Left ventricle myocardium superior (tissue), 1 donor: Measurements from ENCODE around the gene PTH2R. TPM values are rescaled to one million over a fixed set of nuclear protein-coding genes. Genes with fewer than 3 reads are reported as not detected.
"Not testable (repeated sequence)": the region's sequence is repeated elsewhere in the genome, so short reads cannot be mapped to it uniquely, and the experiment has no call there.

Experiments used
- ATAC-seq: fragments of 200-7000 bp; cut with Tn5 transposase; one replicate; pipeline ENCODE4 v1.9.1; 2020; ENCODE audit warnings: mild to moderate bottlenecking, moderate library complexity
- DNase-seq: peaks from one replicate; pipeline ENCODE4 v3.0.0-alpha.2; 2020
- intact Hi-C: fragments of 100-400 bp; cut with micrococcal nuclease; formaldehyde crosslinking; loops from one replicate; pipeline ENCODE4 v1.11.0; 2022
- total RNA-seq: library from RNA; stranded (reverse); fragmentation: NEBNext Ultra II Directional; extraction: Animal tissue kit (Norgen Biotek cat#: 25700); gene quantifications from one replicate; pipeline ENCODE4 v1.2.1, GENCODE V29; 2021
- donor health status: DM: no; HTN: yes; CAD: no; lungs with severe emphysema.

Gene PTH2R
- total RNA-seq, 1 donor from 2014 or later: not detected

DNA sequence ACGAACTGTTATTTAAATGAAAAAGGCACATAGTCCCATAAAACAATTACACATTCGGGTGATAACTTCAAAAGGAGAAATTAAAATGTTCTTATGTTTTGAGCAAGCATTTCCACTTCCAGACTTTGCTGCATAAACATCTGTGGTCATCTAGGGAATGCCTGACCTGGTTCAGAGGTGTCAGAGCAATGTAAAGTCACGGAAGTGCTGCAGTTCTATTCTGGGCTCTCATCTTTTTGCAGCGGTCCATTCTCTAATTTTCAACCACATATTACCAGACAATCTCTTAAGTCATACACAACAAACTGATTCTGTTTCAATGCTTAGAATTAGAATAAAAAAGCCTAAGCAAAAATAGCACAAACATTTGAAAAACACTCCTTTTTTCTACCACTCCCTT lies 22.0 kb upstream of the PTH2R start:
- no peak for ATAC-seq
- DNase-seq: no peak
- intact Hi-C loops: no loop called here

- ATAC-seq (no peak), DNase-seq (no peak)
- intact Hi-C loops: no loop called here
These were observed 20.1 kb upstream of the PTH2R start for GRCh38 chr2:208386541-208386940.

DNA sequence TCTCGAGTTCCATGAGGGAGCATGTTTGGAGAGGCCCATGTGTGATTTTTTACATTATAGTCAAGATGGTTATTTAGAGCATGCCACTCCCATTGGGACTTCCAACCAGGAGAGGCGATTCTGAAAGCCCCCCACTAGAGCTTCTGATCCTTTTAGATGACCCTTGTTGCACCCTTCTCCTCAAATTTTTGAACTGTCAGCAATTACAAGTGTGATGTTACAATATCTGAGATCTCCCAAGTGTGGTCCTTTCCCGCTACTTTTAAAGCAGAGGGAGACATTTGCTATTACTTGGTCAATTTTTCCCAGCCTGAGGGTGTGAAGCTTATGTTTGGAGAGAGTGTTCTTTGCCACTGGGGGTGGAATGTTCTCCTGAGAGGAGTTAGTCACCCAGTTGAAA lies 16.7 kb upstream of the PTH2R start:
- intact Hi-C loops: no loop called here
- ATAC-seq (no peak), DNase-seq (no peak)

DNA sequence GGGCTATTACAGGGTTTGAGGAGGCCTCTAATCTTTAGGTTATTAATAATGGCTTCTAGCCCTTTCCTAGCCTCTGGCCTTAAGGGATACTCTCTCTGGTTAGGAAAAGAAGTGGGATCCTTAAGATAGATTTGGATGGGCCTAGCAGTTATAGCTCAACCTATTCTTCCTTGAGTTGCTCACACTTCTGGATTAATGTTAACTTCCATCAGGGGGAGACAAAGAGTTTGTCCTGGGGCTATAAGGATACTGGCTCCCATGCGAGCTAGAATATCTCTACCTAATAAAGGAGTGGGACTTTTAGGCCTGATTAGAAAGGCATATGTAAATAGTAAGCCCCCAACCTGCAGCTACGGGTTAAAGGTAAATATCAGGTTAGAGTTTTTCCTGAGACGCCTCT lies 14.3 kb upstream of the PTH2R start:
- ATAC-seq: no peak
- DNase-seq: no peak
- intact Hi-C loops: no loop called here

- DNase-seq, intact Hi-C loops, ATAC-seq: not testable (repeated sequence)
These were observed 9.8 kb upstream of the PTH2R start for GRCh38 chr2:208396796-208397195.

- ATAC-seq: no peak
- intact Hi-C loops: no loop called here
These were observed 7.4 kb upstream of the PTH2R start for GRCh38 chr2:208399201-208399600.

DNA sequence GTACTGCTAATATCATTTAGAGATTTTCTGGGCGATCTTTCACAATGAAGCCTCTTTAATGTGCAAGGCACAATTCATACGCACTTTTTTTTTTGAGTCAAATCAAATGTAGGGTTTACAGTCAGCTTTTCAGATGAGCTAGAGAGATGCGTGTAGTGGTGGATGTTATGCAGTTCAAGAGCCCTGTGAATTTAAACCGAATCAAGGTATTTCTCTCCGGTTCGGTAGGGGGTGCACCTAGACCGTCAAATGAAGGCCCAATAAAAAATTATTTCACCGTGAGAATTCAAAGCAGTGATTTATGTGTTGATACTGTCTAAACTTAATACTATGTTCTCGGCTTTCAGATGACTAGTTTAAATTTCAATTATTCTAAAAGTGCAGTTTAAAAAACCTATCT lies 1.1 kb downstream of the PTH2R start:
- DNase-seq: no peak
- ATAC-seq: no peak
- intact Hi-C loops: no loop called here

More at GRCh38 chr2:208399201-208399600, 7.4 kb upstream of the PTH2R start:
- DNase-seq: no peak

DNA sequence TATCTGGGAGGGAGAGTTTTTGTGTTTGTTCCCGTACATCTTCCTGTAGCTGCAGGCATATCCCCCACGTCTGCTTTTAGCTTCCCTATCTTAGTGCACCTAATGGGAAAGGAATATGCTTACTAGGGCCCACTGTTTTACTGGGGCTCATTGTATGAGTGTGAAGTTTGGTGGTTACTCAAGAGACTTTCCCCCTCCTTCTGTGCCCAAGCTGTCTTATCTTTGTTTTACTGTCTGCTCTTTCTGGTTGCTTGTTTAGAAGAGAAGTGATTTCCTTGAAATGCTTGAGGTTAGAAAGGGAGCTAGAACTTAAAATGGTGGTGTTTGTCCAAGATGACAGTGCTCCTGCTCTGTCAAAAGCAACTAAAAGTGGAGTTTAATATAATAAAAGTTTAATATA lies 7.3 kb downstream of the PTH2R start:
- DNase-seq (no peak), ATAC-seq (no peak)
- intact Hi-C loops: no loop called here

GRCh38 chr2:208415255-208415654 lies 8.7 kb downstream of the PTH2R start:
- DNase-seq: no peak
- no peak for ATAC-seq
- intact Hi-C loops: no loop called here

DNA sequence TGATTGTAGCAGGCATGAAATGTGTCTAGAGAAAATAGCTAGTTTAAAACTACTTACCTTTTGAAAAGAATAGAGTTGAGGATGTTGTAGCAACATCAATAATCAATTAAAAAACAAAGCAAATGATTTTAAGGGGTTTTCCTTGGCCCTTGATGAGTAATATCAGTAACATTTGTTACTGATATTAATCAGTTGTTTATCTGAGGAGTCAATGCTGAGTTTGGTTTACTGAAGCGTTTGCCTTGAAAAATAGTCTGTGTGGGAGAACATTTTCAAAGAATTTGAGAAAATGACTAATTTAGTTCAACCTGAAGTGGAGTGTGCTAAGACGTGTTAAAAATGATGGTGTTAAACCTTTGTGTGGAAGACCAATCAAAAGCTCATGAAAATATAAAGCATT lies 9.3 kb downstream of the PTH2R start:
- intact Hi-C loops: no loop called here

GRCh38 chr2:208426412-208427045 lies 19.9 kb downstream of the PTH2R start:
- intact Hi-C loops: no loop called here
- DNase-seq (no peak), ATAC-seq (no peak)

More for the DNA sequence above, 9.3 kb downstream of the PTH2R start:
- ATAC-seq (no peak), DNase-seq (no peak)

DNA sequence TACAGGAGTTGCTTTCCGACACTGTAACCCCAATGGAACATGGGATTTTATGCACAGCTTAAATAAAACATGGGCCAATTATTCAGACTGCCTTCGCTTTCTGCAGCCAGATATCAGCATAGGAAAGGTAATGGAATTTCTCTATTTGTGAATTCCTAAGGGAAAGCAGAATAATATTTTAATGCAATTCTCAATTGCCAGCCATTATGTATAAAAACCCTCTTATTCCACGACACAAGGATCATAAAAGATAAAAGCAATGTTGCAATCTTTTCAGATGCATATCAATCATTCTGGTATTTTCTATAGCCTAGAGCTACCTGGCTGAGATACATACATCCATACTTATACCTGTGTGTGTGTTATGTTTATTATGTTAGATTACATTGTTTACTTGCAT lies 31.2 kb downstream of the PTH2R start:
- DNase-seq (no peak), ATAC-seq (no peak)
- intact Hi-C loops: no loop called here

DNA sequence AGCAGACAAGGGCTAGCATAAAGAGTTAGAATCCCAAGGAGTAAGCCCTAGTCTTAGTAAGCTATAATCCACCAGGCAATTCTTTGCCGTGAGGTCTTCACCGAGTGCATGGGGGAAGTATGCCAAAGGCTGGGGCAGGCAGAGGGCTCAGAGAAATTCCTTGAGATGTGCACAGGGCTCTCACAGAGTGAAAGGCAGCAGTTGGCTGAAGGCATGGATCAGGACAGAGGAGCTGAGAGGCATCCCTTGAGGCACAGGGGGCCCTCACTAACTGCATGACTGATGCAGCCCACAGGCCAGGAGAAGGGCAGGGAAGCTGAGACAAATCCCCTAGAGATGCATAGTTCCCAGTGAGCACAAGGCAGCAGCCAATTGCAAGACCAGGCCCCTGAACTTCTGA lies 34.1 kb downstream of the PTH2R start:
- ATAC-seq (no peak), DNase-seq (no peak)
- intact Hi-C loops: no loop called here

GRCh38 chr2:208441951-208442350 lies 35.4 kb downstream of the PTH2R start:
- intact Hi-C loops: no loop called here
- DNase-seq: no peak
- no peak for ATAC-seq

- intact Hi-C loops, ATAC-seq, DNase-seq: not testable (repeated sequence)
These were observed 40.9 kb downstream of the PTH2R start for GRCh38 chr2:208447447-208447846.

- no peak for DNase-seq
- ATAC-seq: no peak
- intact Hi-C loops: no loop called here
These were observed 44.5 kb downstream of the PTH2R start for GRCh38 chr2:208451061-208451460.

- intact Hi-C loops: no loop called here
- ATAC-seq: no peak
- no peak for DNase-seq
These were observed 48.3 kb downstream of the PTH2R start for GRCh38 chr2:208454861-208455260.

- intact Hi-C loops: no loop called here
- ATAC-seq: no peak
These were observed 57.1 kb downstream of the PTH2R start for GRCh38 chr2:208463721-208464120.

DNA sequence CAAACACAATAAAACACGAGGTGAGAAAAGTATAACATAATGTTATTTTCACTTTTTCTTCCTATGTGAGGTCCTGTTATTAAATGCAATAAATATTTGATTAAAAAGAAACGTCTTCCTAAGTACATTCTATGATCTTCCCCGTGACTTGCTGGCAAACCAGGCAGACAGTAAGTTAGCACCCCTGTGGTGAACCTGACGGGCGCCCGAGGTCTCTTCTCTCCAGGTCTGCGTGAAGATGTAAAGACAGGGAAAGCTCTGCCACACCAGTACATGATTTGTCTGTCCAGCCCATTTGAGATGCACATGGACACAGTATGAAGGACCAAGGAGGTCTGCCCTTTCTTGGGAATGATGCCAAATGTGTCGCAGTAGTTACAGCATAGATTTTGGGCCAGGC lies 57.6 kb downstream of the PTH2R start:
- intact Hi-C loops: no loop called here
- DNase-seq (no peak), ATAC-seq (no peak)

More at GRCh38 chr2:208463721-208464120, 57.1 kb downstream of the PTH2R start:
- DNase-seq: no peak

- intact Hi-C loops: no loop called here
- no peak for DNase-seq
- ATAC-seq: no peak
These were observed 59.7 kb downstream of the PTH2R start for GRCh38 chr2:208466151-208466919.

DNA sequence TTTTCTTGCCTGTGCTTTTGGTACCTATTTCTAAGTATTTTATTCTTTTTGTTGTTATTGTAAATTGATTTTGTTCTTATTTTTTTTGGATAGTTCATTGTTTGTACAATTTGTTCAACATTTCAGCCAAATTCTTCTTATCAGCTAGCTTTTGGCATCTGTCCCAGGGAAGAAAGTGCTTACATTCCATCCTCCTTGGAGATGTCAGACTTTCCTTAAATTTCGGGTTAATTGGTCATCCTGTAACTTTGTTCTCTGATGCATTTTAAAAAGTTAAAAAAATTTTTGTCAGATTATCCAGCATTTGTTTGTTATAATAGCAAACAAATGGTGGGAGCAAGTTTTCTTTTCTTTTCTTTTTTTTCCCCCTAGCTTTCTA lies 60.3 kb downstream of the PTH2R start:
- ATAC-seq (no peak), DNase-seq (no peak)
- intact Hi-C loops: no loop called here
